GM21576 (cell line): Measurements from ENCODE around the gene SDF2L1.
"Not testable (repeated sequence)": the region's sequence is repeated elsewhere in the genome, so short reads cannot be mapped to it uniquely, and the experiment has no call there.

Experiments
- ATAC-seq: cut with Tn5 transposase; IDR thresholded peaks from one replicate; pipeline ENCODE4 v1.9.1; 2021; ENCODE audit warnings: mild to moderate bottlenecking, moderate library complexity; ENCODE audit not compliant: unreplicated experiment

SDF2L1 gene

DNA sequence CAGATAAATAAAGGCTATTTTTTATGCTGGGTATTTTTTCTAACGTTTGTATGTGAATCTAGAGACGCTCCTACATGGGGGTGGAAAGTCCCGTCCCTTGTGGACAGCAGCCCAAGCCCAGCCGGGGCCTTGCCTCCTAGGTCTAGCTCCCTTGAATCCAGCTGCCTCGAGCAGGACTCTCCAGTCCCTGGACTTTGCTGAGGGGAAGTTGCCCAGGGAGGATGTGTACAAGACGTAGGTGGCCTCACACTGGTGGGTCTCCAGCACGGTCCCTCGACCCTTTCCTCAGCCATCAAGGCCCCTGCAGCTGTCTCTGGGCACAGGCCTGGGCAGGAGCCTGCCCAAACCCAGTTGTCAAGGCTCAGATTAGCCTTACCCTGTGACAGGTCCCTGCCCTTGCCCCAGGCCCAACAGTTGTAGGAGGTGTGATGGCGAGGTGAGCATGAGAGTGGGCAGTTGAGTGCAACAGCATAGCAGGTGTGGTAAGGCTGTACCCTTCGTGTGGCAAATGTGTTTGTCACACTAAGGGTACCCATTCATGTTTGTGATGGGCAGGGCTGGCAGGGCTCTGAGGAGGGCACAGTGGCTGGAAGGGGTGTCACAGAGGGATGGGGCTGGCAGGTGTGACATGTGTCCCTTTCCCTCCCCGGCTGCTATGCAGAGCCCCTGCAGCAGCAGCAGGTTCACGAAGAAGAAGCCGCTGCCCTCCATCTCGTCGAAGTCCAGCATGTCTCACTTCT, 6.2 kb upstream of the SDF2L1 start:
- ATAC-seq = no peak

DNA sequence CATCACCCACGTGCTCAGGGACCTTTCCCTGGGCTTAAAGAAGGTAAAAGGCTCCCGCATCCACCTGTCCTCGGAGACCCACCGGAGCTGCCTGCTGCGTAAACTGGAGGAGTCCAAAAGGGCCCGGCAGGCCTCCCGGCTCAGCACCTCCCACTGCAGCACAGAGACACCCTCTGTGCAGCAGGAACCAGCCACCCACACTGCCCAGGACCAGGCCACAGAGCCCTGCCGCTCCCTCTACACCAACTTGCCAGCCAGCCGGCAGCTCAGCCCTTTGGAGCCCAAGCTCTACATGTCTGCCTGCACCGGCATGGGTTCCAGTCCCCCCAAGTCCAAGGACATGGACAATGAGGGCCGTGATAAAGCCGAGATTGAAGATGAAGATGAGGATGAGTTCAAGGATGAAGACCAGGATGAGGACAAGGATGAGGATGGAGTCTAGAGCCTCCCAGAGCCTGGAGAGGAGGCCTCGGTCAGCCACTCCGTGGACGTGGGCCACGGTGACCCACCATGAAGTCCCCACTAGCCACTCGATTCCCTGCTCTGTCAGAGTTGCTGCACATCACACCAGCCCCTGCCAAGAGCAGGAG, 5.4 kb upstream of the SDF2L1 start:
- ATAC-seq = no peak

DNA sequence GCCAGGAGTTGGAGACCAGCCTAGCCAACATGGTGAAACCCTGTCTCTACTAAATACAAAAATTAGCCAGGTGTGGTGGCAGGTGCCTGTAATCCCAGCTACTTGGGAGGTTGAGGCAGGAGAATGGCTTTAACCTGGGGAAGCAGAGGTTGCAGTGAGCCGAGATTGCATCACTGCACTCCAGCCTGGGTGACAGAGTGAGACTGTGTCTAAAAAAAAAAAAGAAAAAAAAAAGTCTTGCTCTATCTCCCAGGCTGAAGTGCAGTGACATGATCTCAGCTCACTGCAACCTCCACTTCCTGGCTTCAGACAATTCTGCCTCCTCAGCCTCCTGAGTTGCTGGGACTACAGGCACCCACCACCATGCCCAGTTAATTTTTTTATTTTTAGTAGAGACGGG, 4.7 kb upstream of the SDF2L1 start:
- not testable (repeated sequence) for ATAC-seq

DNA sequence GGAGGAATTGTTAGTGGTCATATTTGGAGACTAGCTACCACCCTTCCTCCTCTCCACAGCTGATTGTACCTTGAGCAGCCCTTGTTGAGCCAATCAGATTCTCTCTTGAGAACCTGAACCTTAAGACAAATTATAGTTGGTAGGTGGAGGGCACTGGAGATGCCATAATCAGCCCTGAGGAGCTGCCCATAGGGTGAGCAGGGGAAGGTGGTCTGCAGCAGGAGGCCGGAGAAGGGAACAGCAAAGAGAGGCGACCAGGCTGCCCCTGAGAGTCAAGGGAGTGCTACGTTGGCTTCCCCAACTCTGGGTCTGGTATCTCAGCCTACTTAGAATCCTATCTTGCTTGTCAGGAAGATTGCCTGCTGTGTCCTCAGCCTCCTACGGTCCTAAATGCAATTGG, 2.7 kb upstream of the SDF2L1 start:
- ATAC-seq = no peak

DNA sequence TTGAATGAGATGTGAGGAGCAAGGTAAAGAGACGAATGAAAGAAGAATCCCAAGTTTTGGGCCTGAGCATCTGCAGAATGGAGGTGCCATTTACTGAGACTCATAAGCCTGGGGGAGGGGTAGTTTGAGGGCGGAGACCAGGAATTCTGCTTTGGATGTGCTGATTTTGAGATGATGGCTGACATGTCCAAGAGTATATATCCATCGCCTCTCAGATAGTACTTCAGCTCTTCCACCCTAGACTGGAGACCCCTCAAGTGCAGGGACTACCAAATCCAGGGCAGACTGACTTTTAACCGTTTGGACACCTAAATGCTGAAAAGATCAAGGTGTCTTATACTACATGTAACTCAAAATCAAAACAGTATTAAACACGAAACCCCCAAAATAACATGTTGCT, 1.3 kb upstream of the SDF2L1 start:
- no peak for ATAC-seq

DNA sequence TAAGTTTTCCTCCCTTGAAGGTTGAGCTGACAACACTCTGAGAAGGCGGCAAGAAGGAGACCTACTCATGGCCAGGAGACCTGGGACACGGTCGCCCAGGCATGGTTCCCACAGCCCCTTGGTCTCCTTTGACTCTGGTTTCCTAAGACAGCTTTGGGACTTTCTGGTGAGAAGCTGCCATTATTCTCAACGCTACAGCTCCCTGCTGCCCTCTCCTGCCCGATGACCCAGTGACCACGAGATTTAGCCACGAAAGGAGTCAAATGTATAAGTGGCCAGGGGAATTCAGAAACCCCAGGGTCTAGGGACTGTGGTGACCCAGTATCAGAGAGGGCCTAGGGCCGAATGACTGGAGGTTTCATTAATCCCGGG, 699 bp upstream of the SDF2L1 start:
- no peak for ATAC-seq

DNA sequence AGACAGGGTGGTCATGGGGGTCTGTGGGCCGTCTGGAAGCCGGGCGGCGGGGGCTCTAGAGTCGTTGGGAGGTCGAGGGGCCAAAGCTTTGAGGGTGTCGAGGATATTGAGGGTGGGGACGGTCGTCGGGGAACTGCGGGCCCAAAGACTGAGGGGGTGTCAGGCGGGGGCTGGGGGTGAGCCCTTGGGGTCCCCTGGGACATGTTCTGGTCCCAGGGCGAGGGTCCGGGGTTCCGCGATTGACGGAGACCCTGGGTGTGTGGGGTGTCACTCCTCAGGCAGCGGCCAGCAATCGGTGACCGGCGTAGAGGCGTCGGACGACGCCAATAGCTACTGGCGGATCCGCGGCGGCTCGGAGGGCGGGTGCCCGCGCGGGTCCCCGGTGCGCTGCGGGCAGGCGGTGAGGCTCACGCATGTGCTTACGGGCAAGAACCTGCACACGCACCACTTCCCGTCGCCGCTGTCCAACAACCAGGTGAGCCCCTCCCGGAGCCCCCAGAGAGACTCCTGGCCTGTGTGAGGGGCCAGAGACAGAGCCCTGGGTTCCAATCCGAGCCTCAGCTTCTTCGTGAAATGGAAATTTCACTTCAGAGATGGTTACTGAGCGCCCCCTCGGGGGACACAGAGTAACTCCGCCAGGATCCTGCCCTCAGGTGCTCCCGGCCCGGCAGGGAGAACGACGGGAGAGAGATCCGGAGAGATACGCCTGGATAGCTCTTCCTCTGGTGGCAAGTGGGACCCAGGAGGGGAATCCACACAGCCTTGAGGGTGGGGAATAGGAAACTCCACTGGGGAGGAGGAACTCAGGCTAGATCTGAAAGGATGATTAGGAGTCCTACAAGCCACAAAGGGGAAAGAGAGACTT, 714 bp downstream of the SDF2L1 start:
- no peak for ATAC-seq

DNA sequence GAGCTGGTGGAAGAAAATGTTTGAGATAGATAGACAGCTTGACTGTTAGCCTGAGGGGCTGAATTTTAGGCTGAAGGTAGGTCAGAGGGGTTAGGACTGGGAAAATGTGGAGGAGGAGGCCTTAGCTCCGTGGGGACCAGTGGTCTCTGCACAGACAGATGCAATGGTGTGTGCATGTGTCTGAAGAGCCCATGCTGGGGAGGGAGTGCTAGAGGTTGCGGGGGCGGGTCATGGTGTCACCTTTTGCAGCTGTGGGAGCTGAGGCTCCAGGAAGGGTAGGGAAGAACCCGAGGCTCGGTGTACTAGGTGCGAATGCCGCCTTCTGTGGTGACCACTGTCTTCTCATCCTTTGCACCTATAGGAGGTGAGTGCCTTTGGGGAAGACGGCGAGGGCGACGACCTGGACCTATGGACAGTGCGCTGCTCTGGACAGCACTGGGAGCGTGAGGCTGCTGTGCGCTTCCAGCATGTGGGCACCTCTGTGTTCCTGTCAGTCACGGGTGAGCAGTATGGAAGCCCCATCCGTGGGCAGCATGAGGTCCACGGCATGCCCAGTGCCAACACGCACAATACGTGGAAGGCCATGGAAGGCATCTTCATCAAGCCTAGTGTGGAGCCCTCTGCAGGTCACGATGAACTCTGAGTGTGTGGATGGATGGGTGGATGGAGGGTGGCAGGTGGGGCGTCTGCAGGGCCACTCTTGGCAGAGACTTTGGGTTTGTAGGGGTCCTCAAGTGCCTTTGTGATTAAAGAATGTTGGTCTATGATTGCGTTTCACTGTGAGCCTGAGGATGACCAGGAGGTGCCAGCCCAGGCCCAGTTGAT, 1.6 kb downstream of the SDF2L1 start:
- no peak for ATAC-seq

DNA sequence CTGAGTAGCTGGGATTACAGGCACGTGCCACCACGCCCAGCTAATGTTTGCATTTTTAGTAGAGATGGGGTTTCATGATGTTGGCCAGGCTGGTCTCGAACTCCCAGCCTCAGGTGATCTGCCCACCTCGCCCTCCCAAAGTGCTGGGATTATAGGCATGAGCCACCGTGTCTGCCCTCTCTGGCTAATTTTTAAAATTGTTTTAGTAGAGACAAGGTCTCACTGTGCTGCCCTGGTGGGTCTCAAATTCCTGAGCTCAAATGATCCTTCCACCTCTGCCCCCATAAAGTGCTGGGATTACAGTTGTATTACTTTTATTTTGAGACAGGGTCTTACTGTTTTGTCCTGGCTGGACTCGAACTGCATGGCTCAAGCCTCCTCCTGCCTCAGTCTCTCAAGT, 3.4 kb downstream of the SDF2L1 start:
- not testable (repeated sequence) for ATAC-seq

DNA sequence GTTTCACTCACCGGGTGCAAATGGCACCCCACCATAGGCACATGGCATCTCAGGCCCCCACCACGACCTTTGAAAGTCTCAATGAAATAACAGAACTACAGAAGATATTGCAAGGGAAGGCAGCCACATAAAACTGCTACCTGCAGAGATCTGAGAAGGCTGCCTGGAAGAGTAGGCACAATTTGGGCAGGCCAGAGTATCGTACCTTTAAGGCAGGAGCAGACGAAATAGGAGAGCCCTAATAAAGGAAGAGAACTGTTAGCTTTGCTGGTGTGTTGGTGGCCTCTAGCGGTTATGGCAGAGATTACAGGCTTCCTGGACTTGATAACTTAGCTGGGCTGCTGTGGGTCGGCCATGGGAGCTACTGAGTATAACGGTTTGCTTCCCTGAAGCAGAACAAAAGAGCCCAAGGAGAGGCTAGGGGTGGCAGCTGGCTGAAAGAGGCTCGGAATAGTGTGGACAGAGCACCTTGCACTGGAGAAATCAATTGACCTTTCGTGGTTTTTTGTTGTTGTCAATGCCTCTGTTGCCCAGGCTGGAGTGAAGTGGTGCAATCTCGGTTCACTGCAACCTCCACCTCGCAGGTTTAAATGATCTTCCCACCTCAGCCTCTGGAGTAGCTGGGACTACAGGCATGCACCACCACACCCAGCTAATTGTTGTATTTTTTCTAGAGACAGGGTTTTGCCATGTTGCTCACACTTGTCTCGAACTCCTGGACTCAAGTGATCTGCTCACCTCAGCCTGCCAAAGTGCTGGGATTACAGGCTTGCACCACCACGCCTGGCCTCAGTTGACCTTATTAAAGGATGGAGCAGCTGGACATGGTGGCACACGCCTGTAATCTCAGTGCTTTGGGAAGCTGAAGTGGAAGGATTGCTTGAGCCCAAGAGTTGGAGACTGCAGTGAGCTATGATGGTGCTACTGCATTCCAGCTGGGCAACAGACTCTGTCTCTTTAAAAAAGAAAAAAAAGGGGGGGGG, 4.8 kb downstream of the SDF2L1 start:
- no peak for ATAC-seq

DNA sequence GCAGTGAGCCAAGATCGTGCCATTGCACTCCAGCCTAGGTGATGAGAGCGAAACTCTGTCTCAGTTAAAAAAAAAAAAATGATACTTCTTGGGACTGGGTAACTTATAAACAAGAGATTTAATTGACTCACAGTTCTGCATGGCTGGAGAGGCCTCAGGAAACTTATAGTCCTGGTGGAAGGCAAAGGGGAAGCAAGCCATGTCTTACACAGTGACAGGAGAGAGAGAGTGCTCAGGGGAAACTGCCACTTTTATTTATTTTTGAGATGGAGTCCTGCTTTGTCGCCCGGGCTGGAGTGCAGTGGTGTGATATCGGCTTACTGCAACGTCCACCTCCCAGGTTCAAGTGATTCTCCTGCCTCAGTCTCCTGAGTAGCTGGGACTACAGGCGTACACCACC, 8.2 kb downstream of the SDF2L1 start:
- no peak for ATAC-seq

DNA sequence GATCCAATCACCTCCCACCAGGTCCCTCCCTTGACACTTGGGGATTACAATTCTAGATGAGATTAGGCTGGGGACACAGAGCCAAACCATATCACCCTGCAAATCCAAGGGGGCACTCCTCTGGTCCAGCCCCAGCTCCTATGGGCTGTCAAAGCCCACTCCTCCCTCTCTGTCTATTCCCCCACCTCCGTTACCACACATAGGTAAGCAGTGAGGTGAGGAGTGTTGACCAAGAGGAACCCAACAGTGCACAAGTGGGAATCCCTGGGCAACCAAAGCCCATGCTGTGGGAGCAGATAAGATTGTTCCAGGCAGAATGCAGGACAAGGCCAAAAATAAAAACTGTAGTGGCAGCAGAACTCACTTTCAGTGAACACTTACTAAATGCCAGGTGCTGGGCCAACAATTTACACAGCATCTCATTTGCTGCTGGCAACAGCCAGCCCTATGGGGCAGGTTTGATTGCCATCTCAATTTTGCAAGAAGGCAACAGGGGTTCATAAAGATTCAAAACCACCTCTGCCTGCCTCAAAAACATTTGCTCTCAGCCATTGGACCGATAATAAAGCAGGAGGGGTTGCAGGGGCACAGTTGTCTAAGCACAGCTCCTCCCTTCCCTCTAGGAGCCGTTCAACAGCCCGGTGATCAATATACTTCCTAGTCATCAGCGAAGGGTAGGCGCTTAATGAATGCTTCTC, 8.9 kb downstream of the SDF2L1 start:
- no peak for ATAC-seq

DNA sequence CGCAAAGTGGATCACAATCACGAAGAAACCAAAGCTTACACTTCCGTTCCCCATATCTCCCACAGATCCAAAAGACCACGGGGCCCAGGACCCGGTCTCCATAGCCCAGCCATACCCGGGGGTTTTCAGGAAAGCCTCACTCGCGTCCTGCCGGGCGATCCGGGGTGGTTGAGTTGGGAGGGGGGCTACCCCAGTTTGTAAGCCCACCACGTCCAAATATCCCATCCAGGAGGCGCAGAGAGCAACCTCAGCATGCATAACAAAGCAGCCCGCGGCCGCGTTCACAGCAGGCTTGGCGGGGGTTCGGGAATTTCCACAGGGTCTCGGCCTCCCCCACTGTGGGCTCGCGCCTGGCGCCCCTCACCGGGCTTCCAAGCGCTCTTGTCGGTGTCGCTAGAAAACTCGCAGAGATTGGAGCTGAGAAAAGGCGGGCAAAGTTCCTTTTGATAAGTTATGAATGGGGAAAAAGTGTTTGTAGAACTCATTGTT, 9.5 kb downstream of the SDF2L1 start:
- ATAC-seq = no peak

DNA sequence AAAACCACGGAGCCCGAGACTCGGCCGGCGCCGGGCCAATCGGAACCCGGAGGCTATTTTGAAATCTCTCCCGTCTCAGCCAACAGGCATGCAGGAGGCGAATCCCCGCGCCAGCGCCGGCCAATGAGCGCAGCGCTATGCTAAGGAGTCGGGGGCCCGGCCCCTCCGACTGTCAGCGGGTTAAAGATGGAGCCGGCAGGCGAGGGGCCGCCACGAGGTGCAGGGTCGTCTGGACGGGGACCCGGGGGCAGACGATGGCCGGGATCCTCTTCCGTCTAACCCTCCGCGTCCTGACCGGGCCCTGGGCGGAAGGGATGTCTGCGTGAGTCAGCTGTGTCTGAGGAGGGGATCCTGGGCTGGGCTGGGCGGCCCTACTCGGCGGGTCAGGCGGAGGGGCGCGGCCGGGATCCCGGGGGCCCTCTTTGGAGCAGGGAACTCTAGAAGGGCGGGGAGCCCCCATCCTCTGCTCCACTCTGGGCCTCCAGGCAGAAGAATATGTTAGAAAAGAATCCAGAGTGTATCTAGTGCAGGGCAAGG, 10.0 kb downstream of the SDF2L1 start:
- peak; percentile 76 for ATAC-seq

DNA sequence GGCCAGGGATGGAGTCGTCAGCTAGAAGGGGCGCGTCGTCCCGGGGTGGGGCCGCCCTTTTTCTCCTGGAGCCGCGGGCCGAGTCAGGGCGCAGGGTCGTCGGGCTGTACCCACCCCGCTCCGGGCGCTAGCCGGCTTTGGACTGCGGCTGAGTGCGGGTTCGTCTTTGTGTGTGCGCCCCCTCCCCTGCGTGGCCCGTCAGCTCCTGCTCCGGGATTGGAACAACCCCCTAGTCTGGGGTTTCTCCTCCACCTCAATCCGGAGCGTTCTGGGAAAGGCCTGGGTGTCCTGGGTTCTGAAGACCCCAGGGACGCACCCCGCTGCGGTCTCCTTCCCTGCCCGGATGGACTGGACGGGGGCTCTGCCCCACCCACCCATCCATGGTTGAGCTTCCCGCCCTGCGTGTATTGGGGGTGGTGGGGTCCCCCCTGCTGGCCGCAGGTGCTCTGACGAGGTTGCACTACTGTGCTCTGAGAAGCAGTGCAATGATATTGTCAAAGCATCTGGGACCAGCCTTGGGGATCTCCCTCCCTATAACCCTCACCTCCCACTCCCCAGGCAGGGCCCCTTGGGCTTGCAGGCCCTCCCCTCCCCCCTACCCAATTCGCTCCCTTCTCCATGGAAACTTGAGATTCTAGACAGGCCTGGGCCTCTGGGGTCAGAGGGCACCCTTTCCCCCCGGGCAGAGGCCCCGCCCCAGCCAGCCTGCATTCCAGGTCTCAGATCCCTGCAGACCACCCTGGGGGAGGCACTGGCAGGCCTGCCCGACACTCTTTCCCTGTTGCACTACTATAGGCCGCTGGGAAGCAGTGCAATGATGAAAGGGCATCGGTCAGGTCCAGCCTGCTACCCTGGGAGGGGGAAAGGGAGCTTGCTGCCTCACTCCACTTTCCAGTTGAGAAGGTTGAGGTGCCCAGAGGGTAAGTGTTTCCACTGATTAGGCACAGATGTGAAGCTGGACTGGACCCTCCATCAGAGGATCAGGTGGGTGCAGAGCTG, 10.7 kb downstream of the SDF2L1 start:
- peak; percentile 10 for ATAC-seq

DNA sequence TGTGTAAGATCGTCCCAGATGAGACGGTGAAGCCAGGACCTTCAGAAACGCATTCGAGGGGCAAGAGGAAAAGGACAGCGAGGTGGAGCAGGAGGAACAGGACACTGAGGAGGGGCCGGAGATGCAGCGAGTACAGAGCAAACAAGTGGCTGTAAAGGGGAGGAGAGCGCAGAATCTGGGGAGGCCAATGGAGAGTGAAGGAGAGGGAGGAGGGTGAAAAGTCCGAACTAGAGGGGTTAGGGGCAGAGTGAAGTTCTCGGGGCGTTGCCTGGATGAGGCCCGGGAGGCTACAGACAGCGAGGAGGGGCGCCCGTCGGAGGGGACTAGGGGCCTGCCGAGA, 14.9 kb downstream of the SDF2L1 start:
- no peak for ATAC-seq

DNA sequence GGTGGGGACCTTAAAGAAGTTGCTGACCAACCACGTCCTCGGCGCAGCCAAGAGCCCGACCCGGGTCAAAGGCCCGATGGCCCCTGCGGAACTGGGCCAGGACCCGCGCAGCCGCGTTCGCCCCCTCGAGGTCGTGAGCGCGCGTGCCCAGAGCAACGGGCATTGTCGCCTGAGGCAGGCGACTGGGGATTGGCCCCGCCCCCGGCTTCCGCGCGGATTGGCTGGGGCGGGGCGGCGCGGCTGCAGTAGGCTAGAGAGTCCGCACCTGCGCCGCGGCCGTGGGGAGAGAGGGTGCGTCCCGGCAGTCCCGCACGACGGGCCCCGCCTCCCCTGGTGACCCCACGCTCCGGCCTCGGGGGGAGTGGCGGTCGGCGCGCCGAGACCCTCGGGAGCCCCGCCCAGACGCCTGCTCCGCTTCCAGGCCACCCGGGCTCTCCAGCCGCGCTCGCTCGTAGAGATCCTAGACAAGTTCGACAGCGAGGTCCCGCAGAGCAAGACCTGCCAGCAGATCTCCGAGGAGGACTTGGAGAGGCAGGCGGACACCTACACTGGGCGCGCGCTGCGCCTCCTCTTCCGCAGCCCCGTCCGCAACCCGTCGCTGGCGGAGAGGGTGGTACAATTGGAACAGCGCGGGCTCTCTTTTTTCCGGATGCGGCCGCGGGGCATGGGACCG, 15.4 kb downstream of the SDF2L1 start:
- no peak for ATAC-seq
